ENCODE results near the gene FXYD1. TPM values are rescaled to one million over a fixed set of nuclear protein-coding genes. Genes with fewer than 3 reads are reported as not detected.

Gene FXYD1
- total RNA-seq, 1 experiment from 2014 or later: 13.3 TPM

DNA sequence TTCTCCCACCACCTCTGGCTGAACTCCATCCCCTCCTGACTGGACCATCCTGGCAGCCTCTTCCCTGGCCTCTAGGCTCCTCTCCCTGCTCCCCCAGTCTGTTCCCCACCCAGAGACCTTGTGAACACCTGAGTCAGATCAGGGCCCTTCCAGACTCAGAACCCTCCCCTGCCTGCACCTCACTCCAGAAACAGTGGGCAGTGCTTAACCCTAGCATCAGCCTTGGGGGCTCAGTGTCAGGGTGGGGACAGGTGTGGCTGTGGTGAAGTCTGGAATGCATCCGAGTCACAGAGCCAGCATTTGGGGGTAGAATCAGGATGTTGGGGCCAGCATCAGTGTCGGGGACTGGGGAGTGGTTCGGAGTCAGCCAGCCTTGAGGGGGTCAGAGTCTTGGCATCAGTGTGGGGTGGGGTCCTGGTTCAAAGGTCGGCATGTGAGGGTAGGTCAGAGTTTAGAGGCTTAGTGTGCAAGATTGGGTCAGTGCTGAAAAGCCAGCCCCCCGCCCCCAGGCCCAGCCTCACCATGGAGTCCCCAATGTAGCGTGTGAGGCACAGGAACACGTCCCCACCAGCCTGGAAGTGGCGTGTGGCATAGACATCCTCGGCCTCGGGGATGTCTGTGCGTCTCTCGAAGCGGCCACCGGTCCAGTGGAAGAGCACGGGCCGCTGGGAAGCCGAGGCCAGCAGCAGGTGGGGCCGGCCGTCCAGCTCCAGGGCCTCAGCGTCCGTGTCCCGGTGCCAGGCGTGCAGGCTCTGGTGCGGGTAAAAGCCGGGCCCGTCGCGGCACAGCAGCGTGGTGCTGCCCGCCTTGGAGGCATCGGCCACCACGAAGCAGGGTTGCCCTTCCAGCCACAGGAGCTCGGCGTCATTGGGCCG lies 12.6 kb upstream of the FXYD1 start:
- TF ChIP-seq ZNF671 (CRISPR knock-in tag; IDR thresholded peaks at IDR 0.05) (no peak), IRF2 (CRISPR knock-in tag; IDR thresholded peaks at IDR 0.05; ENCODE audit: borderline replicate concordance, low read depth) (no peak), MYBL2 (CRISPR knock-in tag; IDR thresholded peaks at IDR 0.05) (no peak), RELA (CRISPR knock-in tag; IDR thresholded peaks at IDR 0.05; ENCODE audit: borderline replicate concordance) (0 out of 2 replicates have a peak, but pooled peaks have one; percentile 17), SMAD3 (CRISPR knock-in tag; IDR thresholded peaks at IDR 0.05; ENCODE audit: borderline replicate concordance) (no peak)
- TF ChIP-seq, protein P1, sequence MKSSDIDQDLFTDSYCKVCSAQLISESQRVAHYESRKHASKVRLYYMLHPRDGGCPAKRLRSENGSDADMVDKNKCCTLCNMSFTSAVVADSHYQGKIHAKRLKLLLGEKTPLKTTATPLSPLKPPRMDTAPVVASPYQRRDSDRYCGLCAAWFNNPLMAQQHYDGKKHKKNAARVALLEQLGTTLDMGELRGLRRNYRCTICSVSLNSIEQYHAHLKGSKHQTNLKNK (CRISPR knock-in tag; IDR thresholded peaks at IDR 0.05): no peak
- Mint-ChIP-seq H3K27me3 (ENCODE audit: low read depth) (peaks cover 4% of the 10 kb centered on the region), H3K4me1 (peaks cover 27% of the 10 kb centered on the region), H3K27ac (peak overlapping the region; percentile 66), H3K9me3 (no peaks in the 10 kb centered on the region), H3K36me3 (no peaks in the 10 kb centered on the region), H3K4me3 (no peak overlapping the region)
- ChIA-PET CTCF (interaction anchor here (0.7 to 5.8 kb wide), 10 partner anchors 8 to 82 kb away, joined by 3 to 46 read pairs (median 5); partner anchors contain the start of genes FXYD1, FXYD3 and LGI4), POLR2A (no interaction called here)
- DNase-seq (ENCODE audit: low spot score) (no peak), ATAC-seq (no peak)

DNA sequence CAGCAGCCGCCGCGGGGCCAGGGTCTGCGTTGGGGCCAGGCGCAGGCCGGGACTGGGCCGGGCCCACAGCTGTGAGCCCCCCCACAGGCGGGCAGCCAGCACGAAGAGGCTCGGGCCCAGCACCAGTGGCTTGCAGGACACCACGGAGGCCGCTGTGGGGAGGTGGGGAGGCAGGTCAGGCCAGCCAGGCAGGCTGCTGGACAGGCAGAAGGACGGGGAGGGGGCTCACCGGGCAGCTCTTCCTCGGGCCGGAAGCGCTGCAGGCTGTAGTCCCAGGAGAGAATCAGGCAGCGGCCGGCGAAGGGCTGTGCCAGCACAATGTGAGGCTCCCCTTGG lies 12.0 kb upstream of the FXYD1 start:
- TF ChIP-seq, protein P2, sequence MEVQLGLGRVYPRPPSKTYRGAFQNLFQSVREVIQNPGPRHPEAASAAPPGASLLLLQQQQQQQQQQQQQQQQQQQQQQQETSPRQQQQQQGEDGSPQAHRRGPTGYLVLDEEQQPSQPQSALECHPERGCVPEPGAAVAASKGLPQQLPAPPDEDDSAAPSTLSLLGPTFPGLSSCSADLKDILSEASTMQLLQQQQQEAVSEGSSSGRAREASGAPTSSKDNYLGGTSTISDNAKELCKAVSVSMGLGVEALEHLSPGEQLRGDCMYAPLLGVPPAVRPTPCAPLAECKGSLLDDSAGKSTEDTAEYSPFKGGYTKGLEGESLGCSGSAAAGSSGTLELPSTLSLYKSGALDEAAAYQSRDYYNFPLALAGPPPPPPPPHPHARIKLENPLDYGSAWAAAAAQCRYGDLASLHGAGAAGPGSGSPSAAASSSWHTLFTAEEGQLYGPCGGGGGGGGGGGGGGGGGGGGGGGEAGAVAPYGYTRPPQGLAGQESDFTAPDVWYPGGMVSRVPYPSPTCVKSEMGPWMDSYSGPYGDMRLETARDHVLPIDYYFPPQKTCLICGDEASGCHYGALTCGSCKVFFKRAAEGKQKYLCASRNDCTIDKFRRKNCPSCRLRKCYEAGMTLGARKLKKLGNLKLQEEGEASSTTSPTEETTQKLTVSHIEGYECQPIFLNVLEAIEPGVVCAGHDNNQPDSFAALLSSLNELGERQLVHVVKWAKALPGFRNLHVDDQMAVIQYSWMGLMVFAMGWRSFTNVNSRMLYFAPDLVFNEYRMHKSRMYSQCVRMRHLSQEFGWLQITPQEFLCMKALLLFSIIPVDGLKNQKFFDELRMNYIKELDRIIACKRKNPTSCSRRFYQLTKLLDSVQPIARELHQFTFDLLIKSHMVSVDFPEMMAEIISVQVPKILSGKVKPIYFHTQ (CRISPR knock-in tag; IDR thresholded peaks at IDR 0.05): no peak
- TF ChIP-seq RELA (CRISPR knock-in tag; IDR thresholded peaks at IDR 0.05; ENCODE audit: borderline replicate concordance): 0 out of 2 replicates have a peak, but pooled peaks have one; percentile 16
- H3K27ac Mint-ChIP-seq: no peak overlapping the region
- no peaks in the 10 kb centered on the region for H3K36me3 Mint-ChIP-seq
- no peaks in the 10 kb centered on the region for H3K9me3 Mint-ChIP-seq
- H3K4me1 Mint-ChIP-seq: peaks cover 27% of the 10 kb centered on the region
- DNase-seq (ENCODE audit: low spot score): no peak
- no peak overlapping the region for H3K4me3 Mint-ChIP-seq
- POLR2A ChIA-PET: no interaction called here
- ATAC-seq: peak; percentile 26
- peaks cover 4% of the 10 kb centered on the region for H3K27me3 Mint-ChIP-seq (ENCODE audit: low read depth)
- CTCF ChIA-PET: interaction anchor here (0.9 to 5.8 kb wide), 9 partner anchors 8 to 82 kb away, joined by 3 to 46 read pairs (median 5); partner anchors contain the start of genes FXYD1, FXYD3 and LGI4

DNA sequence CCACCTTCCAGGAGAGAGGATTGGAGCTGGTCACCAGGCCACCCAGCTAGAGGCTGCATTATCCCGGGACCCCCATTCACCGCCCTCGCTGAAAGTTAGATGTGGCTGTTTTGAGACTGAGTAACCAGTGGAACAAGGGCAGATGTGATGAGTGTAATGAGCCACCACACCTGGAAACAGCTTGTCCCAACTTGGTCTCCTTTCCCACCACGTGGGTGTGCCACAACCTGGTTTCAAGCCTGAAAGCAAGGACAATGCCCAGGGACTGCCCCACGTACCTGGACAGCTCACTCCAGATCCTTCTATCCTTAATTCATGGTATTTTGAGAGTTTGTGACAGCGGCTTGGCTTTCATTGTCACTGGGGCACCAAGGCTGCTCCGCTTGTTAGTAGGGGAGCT lies 10.8 kb upstream of the FXYD1 start:
- ATAC-seq: no peak

More for the DNA sequence above, 10.8 kb upstream of the FXYD1 start:
- no peak for TF ChIP-seq PRRX2 (CRISPR knock-in tag; IDR thresholded peaks at IDR 0.05)
- TF ChIP-seq TEAD1 (CRISPR knock-in tag; IDR thresholded peaks at IDR 0.05): no peak
- TF ChIP-seq, protein P3, sequence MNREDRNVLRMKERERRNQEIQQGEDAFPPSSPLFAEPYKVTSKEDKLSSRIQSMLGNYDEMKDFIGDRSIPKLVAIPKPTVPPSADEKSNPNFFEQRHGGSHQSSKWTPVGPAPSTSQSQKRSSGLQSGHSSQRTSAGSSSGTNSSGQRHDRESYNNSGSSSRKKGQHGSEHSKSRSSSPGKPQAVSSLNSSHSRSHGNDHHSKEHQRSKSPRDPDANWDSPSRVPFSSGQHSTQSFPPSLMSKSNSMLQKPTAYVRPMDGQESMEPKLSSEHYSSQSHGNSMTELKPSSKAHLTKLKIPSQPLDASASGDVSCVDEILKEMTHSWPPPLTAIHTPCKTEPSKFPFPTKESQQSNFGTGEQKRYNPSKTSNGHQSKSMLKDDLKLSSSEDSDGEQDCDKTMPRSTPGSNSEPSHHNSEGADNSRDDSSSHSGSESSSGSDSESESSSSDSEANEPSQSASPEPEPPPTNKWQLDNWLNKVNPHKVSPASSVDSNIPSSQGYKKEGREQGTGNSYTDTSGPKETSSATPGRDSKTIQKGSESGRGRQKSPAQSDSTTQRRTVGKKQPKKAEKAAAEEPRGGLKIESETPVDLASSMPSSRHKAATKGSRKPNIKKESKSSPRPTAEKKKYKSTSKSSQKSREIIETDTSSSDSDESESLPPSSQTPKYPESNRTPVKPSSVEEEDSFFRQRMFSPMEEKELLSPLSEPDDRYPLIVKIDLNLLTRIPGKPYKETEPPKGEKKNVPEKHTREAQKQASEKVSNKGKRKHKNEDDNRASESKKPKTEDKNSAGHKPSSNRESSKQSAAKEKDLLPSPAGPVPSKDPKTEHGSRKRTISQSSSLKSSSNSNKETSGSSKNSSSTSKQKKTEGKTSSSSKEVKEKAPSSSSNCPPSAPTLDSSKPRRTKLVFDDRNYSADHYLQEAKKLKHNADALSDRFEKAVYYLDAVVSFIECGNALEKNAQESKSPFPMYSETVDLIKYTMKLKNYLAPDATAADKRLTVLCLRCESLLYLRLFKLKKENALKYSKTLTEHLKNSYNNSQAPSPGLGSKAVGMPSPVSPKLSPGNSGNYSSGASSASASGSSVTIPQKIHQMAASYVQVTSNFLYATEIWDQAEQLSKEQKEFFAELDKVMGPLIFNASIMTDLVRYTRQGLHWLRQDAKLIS (CRISPR knock-in tag; IDR thresholded peaks at IDR 0.05; ENCODE audit: borderline replicate concordance): no peak
- TF ChIP-seq ZNF121 (CRISPR knock-in tag; IDR thresholded peaks at IDR 0.05): no peak
- TF ChIP-seq, protein P4, sequence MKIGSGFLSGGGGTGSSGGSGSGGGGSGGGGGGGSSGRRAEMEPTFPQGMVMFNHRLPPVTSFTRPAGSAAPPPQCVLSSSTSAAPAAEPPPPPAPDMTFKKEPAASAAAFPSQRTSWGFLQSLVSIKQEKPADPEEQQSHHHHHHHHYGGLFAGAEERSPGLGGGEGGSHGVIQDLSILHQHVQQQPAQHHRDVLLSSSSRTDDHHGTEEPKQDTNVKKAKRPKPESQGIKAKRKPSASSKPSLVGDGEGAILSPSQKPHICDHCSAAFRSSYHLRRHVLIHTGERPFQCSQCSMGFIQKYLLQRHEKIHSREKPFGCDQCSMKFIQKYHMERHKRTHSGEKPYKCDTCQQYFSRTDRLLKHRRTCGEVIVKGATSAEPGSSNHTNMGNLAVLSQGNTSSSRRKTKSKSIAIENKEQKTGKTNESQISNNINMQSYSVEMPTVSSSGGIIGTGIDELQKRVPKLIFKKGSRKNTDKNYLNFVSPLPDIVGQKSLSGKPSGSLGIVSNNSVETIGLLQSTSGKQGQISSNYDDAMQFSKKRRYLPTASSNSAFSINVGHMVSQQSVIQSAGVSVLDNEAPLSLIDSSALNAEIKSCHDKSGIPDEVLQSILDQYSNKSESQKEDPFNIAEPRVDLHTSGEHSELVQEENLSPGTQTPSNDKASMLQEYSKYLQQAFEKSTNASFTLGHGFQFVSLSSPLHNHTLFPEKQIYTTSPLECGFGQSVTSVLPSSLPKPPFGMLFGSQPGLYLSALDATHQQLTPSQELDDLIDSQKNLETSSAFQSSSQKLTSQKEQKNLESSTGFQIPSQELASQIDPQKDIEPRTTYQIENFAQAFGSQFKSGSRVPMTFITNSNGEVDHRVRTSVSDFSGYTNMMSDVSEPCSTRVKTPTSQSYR (CRISPR knock-in tag; IDR thresholded peaks at IDR 0.05): no peak
- no peak for TF ChIP-seq MXD4 (CRISPR knock-in tag; IDR thresholded peaks at IDR 0.05; ENCODE audit: borderline replicate concordance)
- no peak for TF ChIP-seq SP1 (CRISPR knock-in tag; conservative IDR thresholded peaks at IDR 0.05)
- no peak for TF ChIP-seq OVOL2 (CRISPR knock-in tag; IDR thresholded peaks at IDR 0.05; ENCODE audit: borderline replicate concordance)
- no peak for TF ChIP-seq ZNF263 (CRISPR knock-in tag; IDR thresholded peaks at IDR 0.05; ENCODE audit: low read depth)
- peaks cover 4% of the 10 kb centered on the region for H3K27me3 Mint-ChIP-seq (ENCODE audit: low read depth)
- ChIA-PET CTCF (interaction anchor here (0.8 to 5.8 kb wide), 5 partner anchors 11 to 84 kb away, joined by 4 to 46 read pairs (median 10); partner anchors contain the start of gene FXYD3), POLR2A (no interaction called here)
- peaks cover 8% of the 10 kb centered on the region for H3K9me3 Mint-ChIP-seq
- H3K36me3 Mint-ChIP-seq: peaks cover 4% of the 10 kb centered on the region; the same call in 1 of the 2 replicates
- no peak overlapping the region for H3K4me3 Mint-ChIP-seq
- no peak for DNase-seq (ENCODE audit: low spot score)
- H3K4me1 Mint-ChIP-seq: peaks cover 20% of the 10 kb centered on the region
- H3K27ac Mint-ChIP-seq: no peak overlapping the region

Data from WTC11 (cell line).